ENCODE results near the gene SLC41A2. TPM values are rescaled to one million over a fixed set of nuclear protein-coding genes. Genes with fewer than 3 reads are reported as not detected.

SLC41A2 gene
- total and polyA plus RNA-seq, 2 of the 13 experiments (the other 11 are each of a cell fraction or from before 2014, with no cell fraction given): 2.3 to 12.8 TPM

DNA sequence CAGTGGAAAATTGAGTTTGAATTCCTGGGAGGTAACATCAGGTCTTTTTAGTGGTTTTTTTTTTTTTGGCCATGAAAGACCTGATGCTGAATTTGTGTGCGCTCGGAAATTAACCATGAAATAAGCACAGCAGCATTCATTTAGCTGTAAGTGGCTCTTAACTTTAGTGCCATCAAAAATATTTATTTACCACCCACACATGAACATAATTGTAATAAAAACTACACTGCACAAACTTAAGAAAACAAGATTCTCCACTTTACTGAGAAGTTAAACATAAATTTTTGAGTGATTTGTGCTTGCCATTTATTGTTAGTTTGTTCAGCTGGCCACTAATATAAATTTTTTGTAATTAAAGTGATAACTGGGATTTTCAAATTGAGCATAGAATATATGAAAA, 2.4 kb downstream of the SLC41A2 start:
- peaks cover 47% of the 10 kb centered on the region for H3K4me1 ChIP-seq (ENCODE audit: insufficient read depth, low read length)
- no peaks in the 10 kb centered on the region for H4K20me1 ChIP-seq (ENCODE audit: insufficient read depth, low read length)
- H3K79me2 ChIP-seq (ENCODE audit: insufficient read depth, low read length): no peaks in the 10 kb centered on the region
- no peak overlapping the region for H3K4me2 ChIP-seq (ENCODE audit: low read depth, low read length)
- FAIRE-seq (no peak), ATAC-seq (no peak), DNase-seq (ENCODE audit: low spot score) (no peak)
- H3K27ac ChIP-seq (ENCODE audit: extremely low read length, insufficient read depth, low read length): no peak overlapping the region
- H3K9ac ChIP-seq (ENCODE audit: insufficient read depth, low read depth, low read length): no peak overlapping the region
- no TSS peak for BruUV-seq (replicated peaks)
- POLR2A ChIA-PET: no interaction called here
- no peaks in the 10 kb centered on the region; a peak in 1 of 5 replicates for H3K27me3 ChIP-seq (ENCODE audit: control insufficient read depth in 1 of 2, insufficient read depth in 2 of 2, low read length in 2 of 2)
- CTCF ChIA-PET (ENCODE audit: low intra/inter-chr PET ratio, low total read pairs): no interaction called here
- intact Hi-C loops (cut with micrococcal nuclease; ENCODE audit: unreplicated experiment): loop anchor here (5.0 kb wide), 1 partner anchor 58 kb away; no protein-coding TSS in a partner anchor
- TF ChIP-seq ZNF292 (CRISPR knock-in tag; IDR thresholded peaks at IDR 0.05; ENCODE audit: borderline replicate concordance, low read depth) (no peak), MIXL1 (CRISPR knock-in tag; IDR thresholded peaks at IDR 0.05) (no peak), ZNF891 (CRISPR knock-in tag; IDR thresholded peaks at IDR 0.05) (no peak), PHF21A (CRISPR knock-in tag; IDR thresholded peaks at IDR 0.05) (no peak), ZNF570 (CRISPR knock-in tag; IDR thresholded peaks at IDR 0.05; ENCODE audit: borderline replicate concordance) (no peak)
- TF ChIP-seq, protein P1, sequence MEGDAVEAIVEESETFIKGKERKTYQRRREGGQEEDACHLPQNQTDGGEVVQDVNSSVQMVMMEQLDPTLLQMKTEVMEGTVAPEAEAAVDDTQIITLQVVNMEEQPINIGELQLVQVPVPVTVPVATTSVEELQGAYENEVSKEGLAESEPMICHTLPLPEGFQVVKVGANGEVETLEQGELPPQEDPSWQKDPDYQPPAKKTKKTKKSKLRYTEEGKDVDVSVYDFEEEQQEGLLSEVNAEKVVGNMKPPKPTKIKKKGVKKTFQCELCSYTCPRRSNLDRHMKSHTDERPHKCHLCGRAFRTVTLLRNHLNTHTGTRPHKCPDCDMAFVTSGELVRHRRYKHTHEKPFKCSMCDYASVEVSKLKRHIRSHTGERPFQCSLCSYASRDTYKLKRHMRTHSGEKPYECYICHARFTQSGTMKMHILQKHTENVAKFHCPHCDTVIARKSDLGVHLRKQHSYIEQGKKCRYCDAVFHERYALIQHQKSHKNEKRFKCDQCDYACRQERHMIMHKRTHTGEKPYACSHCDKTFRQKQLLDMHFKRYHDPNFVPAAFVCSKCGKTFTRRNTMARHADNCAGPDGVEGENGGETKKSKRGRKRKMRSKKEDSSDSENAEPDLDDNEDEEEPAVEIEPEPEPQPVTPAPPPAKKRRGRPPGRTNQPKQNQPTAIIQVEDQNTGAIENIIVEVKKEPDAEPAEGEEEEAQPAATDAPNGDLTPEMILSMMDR (CRISPR knock-in tag; IDR thresholded peaks at IDR 0.05): no peak
- in situ Hi-C loops (cut with HindIII; ENCODE audit: extremely low pct_ligation_motif_present, low pct_unique_long_range_greater_than_20kb): no loop called here
- no peaks in the 10 kb centered on the region for H3K9me3 ChIP-seq (ENCODE audit: low read length)
- no peak overlapping the region for H2AFZ ChIP-seq (ENCODE audit: low read length)
- WGBS (ENCODE audit: low lambda C conversion rate): 93% methylated on average over 2 of the region's 2 CpGs
- no peaks in the 10 kb centered on the region for H3K36me3 ChIP-seq (replicated peaks in 1 of 2; ENCODE audit: control insufficient read depth in 1 of 2, insufficient read depth in 2 of 2, low read length in 2 of 2)
- H3K4me3 ChIP-seq (replicated peaks in 1 of 3; ENCODE audit: insufficient read depth in 1 of 3, low read depth in 2 of 3, low read length in 3 of 3): no peak overlapping the region

DNA sequence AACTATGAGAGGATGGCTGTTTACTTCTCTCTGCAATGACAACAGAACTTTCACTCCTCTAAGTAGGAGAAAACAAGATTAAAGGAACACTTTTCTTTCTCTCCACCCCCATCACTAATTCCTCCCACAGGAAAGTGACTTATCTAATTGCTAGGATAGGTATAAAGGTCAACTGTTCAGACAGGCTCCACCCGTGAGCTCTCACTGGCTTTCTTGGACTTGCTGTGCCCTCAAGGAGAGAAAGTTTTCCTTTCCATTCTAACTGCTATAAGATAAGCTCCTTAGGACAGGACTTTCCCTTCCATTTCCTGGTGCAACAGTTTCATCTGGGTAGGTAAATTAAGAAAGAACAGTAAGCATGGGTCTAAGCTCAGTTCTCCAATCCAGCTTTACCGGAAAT, 4.8 kb downstream of the SLC41A2 start:
- 64% methylated on average over 2 of the region's 2 CpGs for WGBS (ENCODE audit: low lambda C conversion rate)
- Histone ChIP-seq H3K4me2 (ENCODE audit: low read depth, low read length) (no peak overlapping the region), H3K9ac (ENCODE audit: insufficient read depth, low read depth, low read length) (no peak overlapping the region), H3K4me1 (ENCODE audit: insufficient read depth, low read length) (peaks cover 26% of the 10 kb centered on the region), H3K36me3 (replicated peaks in 1 of 2; ENCODE audit: control insufficient read depth in 1 of 2, insufficient read depth in 2 of 2, low read length in 2 of 2) (no peaks in the 10 kb centered on the region), H3K4me3 (replicated peaks in 1 of 3; ENCODE audit: insufficient read depth in 1 of 3, low read depth in 2 of 3, low read length in 3 of 3) (no peak overlapping the region), H3K27me3 (ENCODE audit: control insufficient read depth in 1 of 2, insufficient read depth in 2 of 2, low read length in 2 of 2) (no peaks in the 10 kb centered on the region), H3K27ac (ENCODE audit: extremely low read length, insufficient read depth, low read length) (no peak overlapping the region), H3K9me3 (ENCODE audit: low read length) (no peaks in the 10 kb centered on the region), H4K20me1 (ENCODE audit: insufficient read depth, low read length) (no peaks in the 10 kb centered on the region), H3K79me2 (ENCODE audit: insufficient read depth, low read length) (no peaks in the 10 kb centered on the region), H2AFZ (ENCODE audit: low read length) (no peak overlapping the region)
- no TSS peak for BruUV-seq (replicated peaks)
- ATAC-seq (no peak), FAIRE-seq (no peak), DNase-seq (ENCODE audit: low spot score) (no peak)
- ChIA-PET CTCF (ENCODE audit: low intra/inter-chr PET ratio, low total read pairs) (no interaction called here), POLR2A (no interaction called here)
- TF ChIP-seq HHEX (CRISPR knock-in tag; IDR thresholded peaks at IDR 0.05): no peak
- no peak for TF ChIP-seq HDAC6 (IDR thresholded peaks at IDR 0.05; ENCODE audit: low read depth, low read length)
- no peak for TF ChIP-seq RFXANK (CRISPR knock-in tag; IDR thresholded peaks at IDR 0.05)
- no peak for TF ChIP-seq KAT8 (CRISPR knock-in tag; IDR thresholded peaks at IDR 0.05)
- TF ChIP-seq SMARCE1 (IDR thresholded peaks at IDR 0.05; ENCODE audit: borderline replicate concordance): no peak
- no peak for TF ChIP-seq SRY (CRISPR knock-in tag; IDR thresholded peaks at IDR 0.05)
- TF ChIP-seq CBX2 (IDR thresholded peaks at IDR 0.05; ENCODE audit: low read depth, low read length): no peak
- TF ChIP-seq CBX2 (CRISPR knock-in tag; IDR thresholded peaks at IDR 0.05; ENCODE audit: low read depth): no peak
- in situ Hi-C loops (cut with HindIII; ENCODE audit: extremely low pct_ligation_motif_present, low pct_unique_long_range_greater_than_20kb): no loop called here
- intact Hi-C loops (cut with micrococcal nuclease; ENCODE audit: unreplicated experiment): no loop called here

Data from HepG2 (cell line).